ENCODE data around the gene TAT.

DNA sequence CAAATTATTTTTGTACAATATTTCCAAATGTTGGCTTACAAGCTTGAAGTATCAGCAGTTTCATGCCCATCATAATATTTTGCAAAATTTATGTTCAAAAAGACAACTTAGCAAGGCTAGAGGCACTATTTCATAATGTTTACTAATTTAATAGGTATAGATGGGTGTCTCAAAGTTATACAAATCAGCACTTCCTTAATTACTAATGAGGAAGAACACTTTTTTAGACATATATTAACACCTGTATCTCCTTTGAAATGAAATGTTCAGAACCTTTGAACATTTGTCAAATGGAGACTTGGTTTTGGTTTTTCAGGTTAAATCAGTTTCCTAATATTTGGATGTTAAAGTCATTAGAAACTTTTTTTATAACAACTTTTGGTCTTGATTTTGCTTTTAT lies 2.2 kb downstream of the TAT start:
- TF ChIP-seq EZH2phosphoT487 (IDR thresholded peaks at IDR 0.05; ENCODE audit: insufficient read depth, low read depth) (no peak), EZH2 (IDR thresholded peaks at IDR 0.05; ENCODE audit: insufficient read depth, poor library complexity, severe bottlenecking) (no peak)

All from GM23248 (cell line).